HG03103 (cell line): ENCODE measurements around the gene DAAM2.

Source experiments
- ATAC-seq: cut with Tn5 transposase; IDR thresholded peaks from one replicate; pipeline ENCODE4 v1.9.1; 2021; ENCODE audit warnings: low read depth; ENCODE audit not compliant: unreplicated experiment

DAAM2 gene

GRCh38 chr6:39903656-39904055 is 111.5 kb downstream of the DAAM2 start:
- no peak for ATAC-seq

GRCh38 chr6:39904946-39905639 is 112.9 kb downstream of the DAAM2 start:
- no peak for ATAC-seq

- ATAC-seq = no peak
Measured at GRCh38 chr6:39905640-39905975, 113.4 kb downstream of the DAAM2 start.

- ATAC-seq = no peak
Measured at GRCh38 chr6:39906318-39906761, 114.2 kb downstream of the DAAM2 start.

- no peak for ATAC-seq
Measured at GRCh38 chr6:39907871-39908575, 115.8 kb downstream of the DAAM2 start.

GRCh38 chr6:39908838-39909583 is 116.8 kb downstream of the DAAM2 start:
- ATAC-seq = no peak

- ATAC-seq = no peak
Measured at GRCh38 chr6:39909701-39910100, 117.5 kb downstream of the DAAM2 start.

- no peak for ATAC-seq
Measured at GRCh38 chr6:39910164-39910563, 118.0 kb downstream of the DAAM2 start.

- ATAC-seq = no peak
Measured at GRCh38 chr6:39910744-39911143, 118.6 kb downstream of the DAAM2 start.

GRCh38 chr6:39911513-39912125 is 119.4 kb downstream of the DAAM2 start:
- ATAC-seq = no peak

GRCh38 chr6:39912446-39912845 is 120.3 kb downstream of the DAAM2 start:
- ATAC-seq = no peak

- no peak for ATAC-seq
Measured at GRCh38 chr6:39913391-39913916, 121.3 kb downstream of the DAAM2 start.

GRCh38 chr6:39914239-39914638 is 122.1 kb downstream of the DAAM2 start:
- no peak for ATAC-seq

- ATAC-seq = no peak
Measured at GRCh38 chr6:39915866-39916265, 123.7 kb downstream of the DAAM2 start.

- no peak for ATAC-seq
Measured at GRCh38 chr6:39917329-39917728, 125.2 kb downstream of the DAAM2 start.

- no peak for ATAC-seq
Measured at GRCh38 chr6:39917981-39918380, 125.8 kb downstream of the DAAM2 start.

GRCh38 chr6:39918831-39919230 is 126.7 kb downstream of the DAAM2 start:
- ATAC-seq = no peak

- ATAC-seq = no peak
Measured at GRCh38 chr6:39920157-39920556, 128.0 kb downstream of the DAAM2 start.

GRCh38 chr6:39922821-39923220 is 130.6 kb downstream of the DAAM2 start:
- no peak for ATAC-seq

GRCh38 chr6:39923394-39923793 is 131.2 kb downstream of the DAAM2 start:
- no peak for ATAC-seq

GRCh38 chr6:39923861-39924260 is 131.7 kb downstream of the DAAM2 start:
- no peak for ATAC-seq
